H1 (cell line): ENCODE results near the gene RRAGC. TPM values are rescaled to one million over a fixed set of nuclear protein-coding genes. Genes with fewer than 3 reads are reported as not detected.

ENCODE experiments used
- TAF1 ChIP-seq: IDR thresholded peaks from 2 replicates; pipeline ENCODE4 v1.6.1; 2011; ENCODE audit warnings: mild to moderate bottlenecking, low read depth, low read length
- polyA plus RNA-seq, 7 experiments: library from polyadenylated mRNA; depleted of rRNA in 3 of 7; stranded (reverse) in 5 of 7; unstranded in 2 of 7; fragments of >200 nt in 5 of 7; fragments of 200-250 nt in 2 of 7; gene quantifications; 1 replicate in 5 of 7; 2 replicates in 1 of 7; 4 replicates in 1 of 7; pipeline versions ENCODE4 v1.2.1 to v1.2.3, GENCODE V29; 2011 to 2013; ENCODE audit warnings: missing spikeins in 2 of 7, mixed read lengths in 2 of 7
- total RNA-seq: library from RNA; stranded (reverse); fragmentation: NEBNext Ultra II Directional; extraction: Animal tissue kit (Norgen Biotek cat#: 25700); gene quantifications from 2 replicates; pipeline ENCODE4 v1.2.1, GENCODE V29; 2021

The RRAGC gene
- total and polyA plus RNA-seq, 2 of the 8 experiments (the other 6 are each of a cell fraction or from before 2014, with no cell fraction given): 12.0 to 16.5 TPM

- TF ChIP-seq TAF1: no peak
- TF ChIP-seq, all 59 proteins: peak for 0
These were observed 11.4 kb upstream of the RRAGC start (continued) for GRCh38 chr1:38870996-38871395.
